ENCODE data around the gene ABCG5.

The ABCG5 gene

DNA sequence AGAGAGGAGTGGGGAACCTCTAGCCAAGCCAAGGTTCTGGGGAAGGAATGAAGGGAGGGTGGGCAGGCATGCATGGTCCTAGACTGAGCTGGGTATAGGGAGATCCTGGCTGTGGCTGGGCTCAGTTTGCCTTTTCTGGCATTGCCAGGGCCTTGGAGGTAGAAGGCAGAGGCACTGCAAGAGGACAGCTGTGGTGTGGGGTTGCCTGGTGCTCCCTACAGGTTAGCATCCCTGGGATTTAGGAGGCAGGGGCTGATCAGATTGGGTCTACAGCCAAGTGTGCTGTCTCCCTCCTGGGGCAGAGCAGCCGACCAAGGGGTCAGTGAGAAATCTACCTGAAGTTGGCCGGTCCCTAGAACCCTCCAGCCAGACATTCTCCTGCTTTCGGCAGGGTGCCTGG is 16.0 kb upstream of the ABCG5 start:
- TF ChIP-seq, protein P1, sequence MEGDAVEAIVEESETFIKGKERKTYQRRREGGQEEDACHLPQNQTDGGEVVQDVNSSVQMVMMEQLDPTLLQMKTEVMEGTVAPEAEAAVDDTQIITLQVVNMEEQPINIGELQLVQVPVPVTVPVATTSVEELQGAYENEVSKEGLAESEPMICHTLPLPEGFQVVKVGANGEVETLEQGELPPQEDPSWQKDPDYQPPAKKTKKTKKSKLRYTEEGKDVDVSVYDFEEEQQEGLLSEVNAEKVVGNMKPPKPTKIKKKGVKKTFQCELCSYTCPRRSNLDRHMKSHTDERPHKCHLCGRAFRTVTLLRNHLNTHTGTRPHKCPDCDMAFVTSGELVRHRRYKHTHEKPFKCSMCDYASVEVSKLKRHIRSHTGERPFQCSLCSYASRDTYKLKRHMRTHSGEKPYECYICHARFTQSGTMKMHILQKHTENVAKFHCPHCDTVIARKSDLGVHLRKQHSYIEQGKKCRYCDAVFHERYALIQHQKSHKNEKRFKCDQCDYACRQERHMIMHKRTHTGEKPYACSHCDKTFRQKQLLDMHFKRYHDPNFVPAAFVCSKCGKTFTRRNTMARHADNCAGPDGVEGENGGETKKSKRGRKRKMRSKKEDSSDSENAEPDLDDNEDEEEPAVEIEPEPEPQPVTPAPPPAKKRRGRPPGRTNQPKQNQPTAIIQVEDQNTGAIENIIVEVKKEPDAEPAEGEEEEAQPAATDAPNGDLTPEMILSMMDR (IDR thresholded peaks at IDR 0.05; ENCODE audit: insufficient read depth, low read depth, low read length, missing control alignments): no peak
- H3K4me3 ChIP-seq (ENCODE audit: low read length): no peak overlapping the region
- no peak for DNase-seq (ENCODE audit: low read depth)

DNA sequence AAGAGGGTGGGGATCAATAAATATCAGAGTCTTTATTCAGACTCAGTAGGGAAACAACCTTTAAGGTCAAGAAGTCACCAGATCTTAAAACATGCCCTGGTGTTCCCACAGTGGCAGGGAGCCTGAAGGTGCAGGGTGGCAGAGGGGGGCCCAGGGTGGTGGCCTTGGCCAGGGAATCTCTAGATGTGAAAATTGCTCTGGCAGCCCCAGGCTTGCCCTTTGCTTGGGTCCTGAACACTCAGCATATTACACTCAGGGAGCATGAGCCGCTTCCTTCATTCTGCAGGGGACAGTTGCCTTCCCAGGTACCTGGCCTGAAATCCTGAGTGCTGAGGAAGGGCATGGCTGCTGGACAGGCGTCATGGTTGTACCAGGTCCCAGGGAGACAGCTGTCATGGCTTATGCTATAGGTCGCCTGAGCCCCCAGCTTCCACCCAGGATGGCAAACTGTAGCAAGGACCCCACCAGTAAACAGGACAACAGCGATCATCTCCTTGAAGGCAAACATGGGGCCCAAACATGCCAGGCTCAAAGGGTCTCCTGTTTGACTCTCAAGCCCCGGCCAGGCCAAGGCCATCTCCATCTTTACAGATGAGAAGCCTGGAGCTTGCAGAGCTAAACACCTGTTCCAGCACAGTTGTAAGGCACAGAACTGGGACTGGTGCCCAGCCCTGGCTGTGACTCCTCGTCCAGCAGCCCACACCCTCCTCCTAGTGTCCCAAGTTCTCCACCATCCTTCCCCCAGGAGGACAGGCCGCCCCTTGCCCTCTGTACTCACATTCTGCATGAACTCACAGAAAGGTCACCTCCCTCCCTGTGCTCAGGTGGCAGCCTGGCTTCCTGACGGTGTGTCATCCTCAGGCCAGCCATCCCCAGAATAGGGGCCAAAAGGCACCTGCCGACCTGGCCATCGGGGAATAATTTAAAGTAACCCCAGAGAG is 14.8 kb upstream of the ABCG5 start:
- TF ChIP-seq, protein P1 (IDR thresholded peaks at IDR 0.05; ENCODE audit: insufficient read depth, low read depth, low read length, missing control alignments): no peak
- H3K4me3 ChIP-seq (ENCODE audit: low read length): no peak overlapping the region
- no peak for DNase-seq (ENCODE audit: low read depth)

DNA sequence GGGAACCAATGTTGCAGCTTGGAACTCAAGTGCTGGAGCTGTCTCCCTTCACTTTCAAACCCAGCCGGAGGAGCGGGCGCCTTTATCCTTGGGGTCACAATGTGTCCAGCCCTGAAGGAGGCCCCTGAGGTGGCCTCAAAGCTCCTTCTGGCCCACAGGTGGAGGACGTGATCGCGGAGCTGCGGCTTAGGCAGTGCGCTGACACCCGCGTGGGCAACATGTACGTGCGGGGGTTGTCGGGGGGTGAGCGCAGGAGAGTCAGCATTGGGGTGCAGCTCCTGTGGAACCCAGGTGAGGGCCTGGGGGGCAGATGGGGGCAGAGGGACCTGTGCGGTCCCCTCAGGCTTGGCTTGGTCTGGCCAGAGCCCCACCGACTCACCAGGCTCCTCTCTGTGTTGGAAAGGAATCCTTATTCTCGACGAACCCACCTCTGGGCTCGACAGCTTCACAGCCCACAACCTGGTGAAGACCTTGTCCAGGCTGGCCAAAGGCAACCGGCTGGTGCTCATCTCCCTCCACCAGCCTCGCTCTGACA is 13.6 kb upstream of the ABCG5 start:
- no peak overlapping the region for H3K4me3 ChIP-seq (ENCODE audit: low read length)
- no peak for DNase-seq (ENCODE audit: low read depth)
- TF ChIP-seq, protein P1 (IDR thresholded peaks at IDR 0.05; ENCODE audit: insufficient read depth, low read depth, low read length, missing control alignments): no peak

DNA sequence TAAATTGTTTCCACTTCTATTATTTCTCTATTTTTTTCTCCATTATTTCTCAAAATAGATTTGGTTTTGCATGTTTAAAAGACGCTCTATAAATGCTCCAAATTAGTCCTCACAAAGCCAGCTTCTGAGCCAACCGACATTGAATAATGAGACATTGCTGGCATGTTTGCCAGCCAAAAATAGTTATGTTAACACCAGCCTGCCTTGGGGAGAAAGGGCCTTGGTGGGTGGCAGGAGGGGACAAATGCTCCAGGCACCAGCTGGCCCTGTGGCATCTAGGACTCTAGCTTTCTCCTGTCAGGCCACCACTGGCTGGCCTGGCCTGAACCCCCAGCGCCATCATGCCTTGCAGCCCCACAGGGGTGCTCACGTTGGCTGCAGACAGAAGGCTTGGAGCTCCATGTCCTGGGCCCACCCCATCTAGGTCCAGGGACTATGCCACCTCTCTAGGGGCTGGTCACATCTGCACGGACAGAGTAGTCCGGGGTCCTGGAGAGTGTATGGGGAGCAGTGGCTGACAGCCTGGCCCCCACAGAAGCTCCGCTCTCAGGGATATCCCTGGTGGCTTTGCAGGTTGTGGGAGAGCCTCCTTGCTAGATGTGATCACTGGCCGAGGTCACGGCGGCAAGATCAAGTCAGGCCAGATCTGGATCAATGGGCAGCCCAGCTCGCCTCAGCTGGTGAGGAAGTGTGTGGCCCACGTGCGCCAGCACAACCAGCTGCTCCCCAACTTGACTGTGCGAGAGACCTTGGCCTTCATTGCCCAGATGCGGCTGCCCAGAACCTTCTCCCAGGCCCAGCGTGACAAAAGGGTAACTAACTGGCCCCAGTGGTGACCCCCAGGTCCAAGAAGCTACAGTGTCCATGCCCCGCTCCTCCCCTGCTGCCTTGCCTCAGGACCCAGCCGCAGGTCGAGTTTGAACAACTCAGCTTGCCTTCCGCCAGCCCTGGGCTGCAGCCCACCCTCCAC is 12.7 kb upstream of the ABCG5 start:
- no peak overlapping the region for H3K4me3 ChIP-seq (ENCODE audit: low read length)
- no peak for DNase-seq (ENCODE audit: low read depth)
- TF ChIP-seq, protein P1 (IDR thresholded peaks at IDR 0.05; ENCODE audit: insufficient read depth, low read depth, low read length, missing control alignments): no peak

DNA sequence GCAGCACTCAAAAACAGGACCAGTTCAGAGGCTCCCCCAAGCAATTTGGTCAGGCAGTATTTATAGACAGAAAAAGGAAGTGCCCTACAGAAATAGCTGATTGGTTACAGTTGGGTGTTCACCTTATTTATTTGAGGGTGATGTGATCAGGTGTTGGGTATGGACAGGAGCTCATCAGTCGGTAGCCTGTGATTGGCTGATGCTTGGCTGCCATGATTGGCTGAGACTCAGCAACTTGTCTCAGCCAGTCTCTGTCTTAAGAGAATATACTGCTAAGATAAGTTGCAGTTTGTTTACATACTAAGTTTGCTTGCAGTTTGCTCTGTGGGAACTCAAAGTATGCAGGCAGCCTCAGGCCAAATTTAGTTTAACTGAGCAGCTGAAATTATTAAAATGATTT is 9.6 kb upstream of the ABCG5 start:
- peak; percentile 16 for DNase-seq (ENCODE audit: low read depth)
- H3K4me3 ChIP-seq (ENCODE audit: low read length): no peak overlapping the region
- TF ChIP-seq, protein P1 (IDR thresholded peaks at IDR 0.05; ENCODE audit: insufficient read depth, low read depth, low read length, missing control alignments): no peak

DNA sequence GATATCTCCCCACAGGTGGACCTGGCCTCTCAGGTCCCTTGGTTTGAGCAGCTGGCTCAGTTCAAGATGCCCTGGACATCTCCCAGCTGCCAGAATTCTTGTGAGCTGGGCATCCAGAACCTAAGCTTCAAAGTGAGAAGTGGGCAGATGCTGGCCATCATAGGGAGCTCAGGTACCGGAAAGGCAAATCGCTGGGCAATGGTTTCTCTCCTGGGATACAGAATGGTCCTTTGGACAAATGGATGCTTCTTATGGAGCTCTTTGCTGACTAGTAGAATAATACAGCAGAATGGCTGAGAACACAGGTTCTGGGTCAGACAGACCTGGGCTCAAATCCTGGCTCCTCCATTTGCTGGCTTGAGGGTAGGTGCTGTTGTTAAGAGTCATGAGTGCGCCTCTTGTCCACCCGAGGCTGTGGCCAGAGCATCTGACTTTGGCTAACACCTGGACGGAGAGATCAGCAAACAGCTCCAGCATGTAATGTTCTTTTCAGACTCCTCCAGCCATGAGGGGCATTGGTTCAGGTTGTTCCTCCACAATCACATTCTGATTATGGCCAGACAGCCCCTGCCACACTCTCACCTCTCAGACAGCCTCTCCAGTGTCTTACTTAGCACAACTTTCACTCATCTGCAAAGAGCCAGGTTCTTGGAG is 7.6 kb upstream of the ABCG5 start:
- no peak for DNase-seq (ENCODE audit: low read depth)
- no peak overlapping the region for H3K4me3 ChIP-seq (ENCODE audit: low read length)
- TF ChIP-seq, protein P1 (IDR thresholded peaks at IDR 0.05; ENCODE audit: insufficient read depth, low read depth, low read length, missing control alignments): no peak

Data from epithelial cell of esophagus (primary cell).